NCI-H748 (cell line): Measurements from ENCODE around the gene DPYSL5.

Experiments
- DNase-seq: peaks from one replicate; lab custom pipeline; 2025; ENCODE audit not compliant: unreplicated experiment; lab: John Stamatoyannopoulos, UW

DPYSL5 gene

GRCh38 chr2:26845021-26845420, 2.9 kb upstream of the DPYSL5 start:
- DNase-seq: no peak

- DNase-seq: peak; percentile 93
These were observed 1.3 kb upstream of the DPYSL5 start for GRCh38 chr2:26846334-26847306.

GRCh38 chr2:26847307-26847654, 651 bp upstream of the DPYSL5 start:
- DNase-seq: peak; percentile 78

- DNase-seq: peak; percentile 75
These were observed 564 bp downstream of the DPYSL5 start for GRCh38 chr2:26848336-26849055.

GRCh38 chr2:26849056-26849999, 1.4 kb downstream of the DPYSL5 start:
- peak; percentile 84 for DNase-seq

- peak; percentile 73 for DNase-seq
These were observed 2.1 kb downstream of the DPYSL5 start for GRCh38 chr2:26850000-26850431.

- no peak for DNase-seq
These were observed 2.6 kb downstream of the DPYSL5 start for GRCh38 chr2:26850505-26850904.

GRCh38 chr2:26852405-26853306, 4.7 kb downstream of the DPYSL5 start:
- DNase-seq: no peak

- no peak for DNase-seq
These were observed 5.8 kb downstream of the DPYSL5 start for GRCh38 chr2:26853751-26854150.

GRCh38 chr2:26854283-26854827, 6.4 kb downstream of the DPYSL5 start:
- DNase-seq: no peak

- no peak for DNase-seq
These were observed 7.5 kb downstream of the DPYSL5 start for GRCh38 chr2:26855466-26855865.

GRCh38 chr2:26859622-26860021, 11.7 kb downstream of the DPYSL5 start:
- no peak for DNase-seq

GRCh38 chr2:26860211-26860850, 12.4 kb downstream of the DPYSL5 start:
- no peak for DNase-seq

GRCh38 chr2:26861610-26862224, 13.8 kb downstream of the DPYSL5 start:
- no peak for DNase-seq

GRCh38 chr2:26864226-26864625, 16.3 kb downstream of the DPYSL5 start:
- no peak for DNase-seq

- no peak for DNase-seq
These were observed 16.7 kb downstream of the DPYSL5 start for GRCh38 chr2:26864646-26865045.

GRCh38 chr2:26870585-26871095, 22.7 kb downstream of the DPYSL5 start:
- no peak for DNase-seq

- DNase-seq: no peak
These were observed 25.5 kb downstream of the DPYSL5 start for GRCh38 chr2:26873286-26873983.
